Measurements from ENCODE around the gene GPR148. TPM values are rescaled to one million over a fixed set of nuclear protein-coding genes. Genes with fewer than 3 reads are reported as not detected.

GPR148 gene
- total and polyA plus RNA-seq, 9 donors, result not detected

DNA sequence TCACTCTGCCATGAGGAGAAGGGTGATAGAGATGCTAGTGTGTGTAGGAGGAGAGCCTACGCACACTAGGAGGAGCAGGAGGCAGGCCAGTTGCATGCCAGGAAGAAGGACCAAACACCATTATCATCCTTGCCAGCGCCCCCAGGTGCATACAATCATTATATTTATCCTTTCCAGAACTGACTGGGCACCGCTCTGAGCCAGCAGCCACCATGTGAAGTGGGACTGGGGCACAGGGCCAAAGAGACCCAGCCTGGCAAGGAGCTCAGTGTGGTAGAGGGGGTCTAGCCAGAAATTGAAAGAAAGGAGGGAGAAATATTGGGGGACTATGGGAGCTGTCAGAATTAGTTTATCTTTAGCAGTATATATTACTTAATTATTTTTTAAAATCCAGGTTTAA is 8.3 kb upstream of the GPR148 start:
- no peak overlapping the region for H3K27ac ChIP-seq
- TF ChIP-seq POLR2A (IDR thresholded peaks at IDR 0.05) (no peak), EP300 (IDR thresholded peaks at IDR 0.05) (no peak)
- TF ChIP-seq, protein P1, sequence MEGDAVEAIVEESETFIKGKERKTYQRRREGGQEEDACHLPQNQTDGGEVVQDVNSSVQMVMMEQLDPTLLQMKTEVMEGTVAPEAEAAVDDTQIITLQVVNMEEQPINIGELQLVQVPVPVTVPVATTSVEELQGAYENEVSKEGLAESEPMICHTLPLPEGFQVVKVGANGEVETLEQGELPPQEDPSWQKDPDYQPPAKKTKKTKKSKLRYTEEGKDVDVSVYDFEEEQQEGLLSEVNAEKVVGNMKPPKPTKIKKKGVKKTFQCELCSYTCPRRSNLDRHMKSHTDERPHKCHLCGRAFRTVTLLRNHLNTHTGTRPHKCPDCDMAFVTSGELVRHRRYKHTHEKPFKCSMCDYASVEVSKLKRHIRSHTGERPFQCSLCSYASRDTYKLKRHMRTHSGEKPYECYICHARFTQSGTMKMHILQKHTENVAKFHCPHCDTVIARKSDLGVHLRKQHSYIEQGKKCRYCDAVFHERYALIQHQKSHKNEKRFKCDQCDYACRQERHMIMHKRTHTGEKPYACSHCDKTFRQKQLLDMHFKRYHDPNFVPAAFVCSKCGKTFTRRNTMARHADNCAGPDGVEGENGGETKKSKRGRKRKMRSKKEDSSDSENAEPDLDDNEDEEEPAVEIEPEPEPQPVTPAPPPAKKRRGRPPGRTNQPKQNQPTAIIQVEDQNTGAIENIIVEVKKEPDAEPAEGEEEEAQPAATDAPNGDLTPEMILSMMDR (IDR thresholded peaks at IDR 0.05), result no peak
- no peak for DNase-seq
- 69 to 85% (median 71%) methylated on average over 3 of the region's 3 CpGs for WGBS, 3 donors
- H3K4me3 ChIP-seq, result no peak overlapping the region
- H3K4me1 ChIP-seq (ENCODE audit: insufficient read depth), result no peaks in the 10 kb centered on the region
- intact Hi-C loops (cut with DNase I), result no loop called here
- no peaks in the 10 kb centered on the region for H3K9me3 ChIP-seq
- H3K36me3 ChIP-seq, result no peaks in the 10 kb centered on the region
- no peaks in the 10 kb centered on the region for H3K27me3 ChIP-seq

DNA sequence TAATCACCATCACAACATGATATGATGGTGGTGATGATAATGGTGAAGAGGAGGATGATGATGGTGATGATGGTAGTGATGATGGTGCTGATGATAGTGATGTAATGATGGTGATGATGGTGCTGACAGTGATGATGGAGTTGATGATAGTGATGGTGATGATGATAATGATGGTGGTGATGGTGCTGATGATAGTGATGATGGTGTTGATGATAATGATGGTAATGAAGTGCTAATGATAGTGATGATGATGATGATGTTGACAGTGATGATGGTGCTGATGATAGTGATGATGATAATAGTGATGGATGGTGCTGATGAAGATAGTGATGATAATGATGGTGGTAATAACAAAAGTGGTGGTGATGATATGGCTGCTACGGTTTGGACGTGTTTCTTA is 4.4 kb upstream of the GPR148 start:
- intact Hi-C loops (cut with DNase I), result no loop called here
- H3K9me3 ChIP-seq, result no peaks in the 10 kb centered on the region
- WGBS, 3 donors, result 86 to 91% (median 87%) methylated on average over 2 of the region's 2 CpGs
- H3K4me3 ChIP-seq, result no peak overlapping the region
- no peaks in the 10 kb centered on the region for H3K36me3 ChIP-seq
- TF ChIP-seq, protein P1 (IDR thresholded peaks at IDR 0.05), result no peak
- TF ChIP-seq EP300 (IDR thresholded peaks at IDR 0.05) (no peak), POLR2A (IDR thresholded peaks at IDR 0.05) (no peak)
- no peaks in the 10 kb centered on the region for H3K27me3 ChIP-seq
- no peak overlapping the region for H3K27ac ChIP-seq
- peaks cover 1% of the 10 kb centered on the region for H3K4me1 ChIP-seq (ENCODE audit: insufficient read depth)
- DNase-seq, result no peak

DNA sequence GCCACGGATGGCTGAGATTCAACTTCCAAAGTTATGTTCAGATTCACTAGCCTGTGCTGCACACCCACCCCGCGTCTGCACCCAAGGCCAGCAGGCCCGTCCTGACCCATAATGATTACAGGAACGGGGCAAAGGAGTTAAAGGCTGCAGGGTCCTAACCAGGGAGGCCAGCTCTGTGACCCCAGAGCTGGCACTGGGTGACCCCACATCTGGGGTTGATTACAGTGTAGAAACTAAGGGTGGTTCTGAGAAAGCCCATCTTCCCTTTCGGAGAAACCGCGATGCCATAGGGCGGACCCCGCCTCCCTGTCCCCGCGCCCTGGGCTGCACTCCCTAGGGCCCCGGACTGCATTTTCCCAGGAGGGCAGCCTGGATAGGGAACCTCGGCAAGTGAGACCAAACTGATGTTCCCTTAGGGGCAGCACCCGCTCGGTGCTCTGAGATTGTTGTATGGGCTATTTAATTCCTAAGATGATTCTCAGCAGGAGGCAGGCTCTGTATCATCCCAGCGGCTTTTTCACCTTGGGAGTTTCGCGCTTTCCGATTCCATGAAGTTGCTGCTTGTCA is 2.2 kb upstream of the GPR148 start:
- WGBS, 3 donors, result 5 to 7% (median 6%) methylated on average over 18 to 20 of the region's 20 CpGs
- H3K4me1 ChIP-seq (ENCODE audit: insufficient read depth), result peaks cover 1% of the 10 kb centered on the region
- no peaks in the 10 kb centered on the region for H3K36me3 ChIP-seq
- TF ChIP-seq POLR2A (IDR thresholded peaks at IDR 0.05) (no peak), EP300 (IDR thresholded peaks at IDR 0.05) (no peak)
- TF ChIP-seq, protein P1 (IDR thresholded peaks at IDR 0.05), result no peak
- peak overlapping the region; percentile 41 for H3K4me3 ChIP-seq
- H3K9me3 ChIP-seq, result no peaks in the 10 kb centered on the region
- intact Hi-C loops (cut with DNase I), result no loop called here
- peak overlapping the region in 1 of 2 donors; percentile 38 for H3K27ac ChIP-seq
- H3K27me3 ChIP-seq, result no peaks in the 10 kb centered on the region
- DNase-seq, result no peak

- Histone ChIP-seq H3K4me3 (peak overlapping the region; percentile 41), H3K27ac (peak overlapping the region in 1 of 2 donors; percentile 38), H3K4me1 (ENCODE audit: insufficient read depth) (peaks cover 1% of the 10 kb centered on the region), H3K36me3 (no peaks in the 10 kb centered on the region), H3K27me3 (no peaks in the 10 kb centered on the region), H3K9me3 (no peaks in the 10 kb centered on the region)
- intact Hi-C loops (cut with DNase I), result no loop called here
- TF ChIP-seq, protein P1 (IDR thresholded peaks at IDR 0.05), result no peak
- no peak for TF ChIP-seq POLR2A (IDR thresholded peaks at IDR 0.05)
- no peak for TF ChIP-seq EP300 (IDR thresholded peaks at IDR 0.05)
- peak; percentile 62 to 82 (median 69) for DNase-seq
- 0 to 2% (median 0%) methylated on average over 44 to 48 of the region's 48 CpGs for WGBS, 3 donors
Measured at GRCh38 chr2:130727286-130727924, 1.5 kb upstream of the GPR148 start.
